Breast epithelium (tissue), 3 donors: Measurements from ENCODE around the gene HPSE.

Source experiments
- CTCF ChIP-seq, 3 donors: fragments of 450-650 bp; IDR thresholded peaks; one replicate each; pipeline ENCODE4 v1.5.1; 2016 to 2017; ENCODE audit warnings: antibody characterized with exemption in 3 of 3, mild to moderate bottlenecking in 3 of 3, moderate library complexity in 3 of 3
- POLR2A ChIP-seq: fragments of 450-650 bp; IDR thresholded peaks from one replicate; pipeline ENCODE4 v1.6.1; 2016; ENCODE audit warnings: antibody characterized with exemption, mild to moderate bottlenecking, moderate library complexity
- POLR2AphosphoS5 ChIP-seq, 3 donors: sonication (generic); formaldehyde crosslinking; IDR thresholded peaks; one replicate each; pipeline ENCODE4 v1.6.1; 2017; ENCODE audit warnings: antibody characterized with exemption in 3 of 3

- TF ChIP-seq CTCF (IDR thresholded peaks at IDR 0.05) (peak in 1 of 3 donors; percentile 56), POLR2A (no peak), POLR2AphosphoS5 (IDR thresholded peaks at IDR 0.05) (peak in 2 of 3 donors; percentile 72 to 82)
Observed at GRCh38 chr4:83284193-83285054, 50.2 kb downstream of the HPSE start, which contains the start of gene COQ2.
